Activated naive CD8-positive, alpha-beta T cell treated with anti-CD3 and anti-CD28 coated beads, Interleukin-2, amount 50 U/mL, for 16 hours (primary cell): ENCODE data around the gene TTC14.
"Not testable (repeated sequence)": the region's sequence is repeated elsewhere in the genome, so short reads cannot be mapped to it uniquely, and the experiment has no call there.

Experiments
- DNase-seq: peaks from one replicate; pipeline ENCODE4 v3.0.0-alpha.2; 2020; ENCODE audit warnings: low read depth, low spot score

The TTC14 gene, protein sequence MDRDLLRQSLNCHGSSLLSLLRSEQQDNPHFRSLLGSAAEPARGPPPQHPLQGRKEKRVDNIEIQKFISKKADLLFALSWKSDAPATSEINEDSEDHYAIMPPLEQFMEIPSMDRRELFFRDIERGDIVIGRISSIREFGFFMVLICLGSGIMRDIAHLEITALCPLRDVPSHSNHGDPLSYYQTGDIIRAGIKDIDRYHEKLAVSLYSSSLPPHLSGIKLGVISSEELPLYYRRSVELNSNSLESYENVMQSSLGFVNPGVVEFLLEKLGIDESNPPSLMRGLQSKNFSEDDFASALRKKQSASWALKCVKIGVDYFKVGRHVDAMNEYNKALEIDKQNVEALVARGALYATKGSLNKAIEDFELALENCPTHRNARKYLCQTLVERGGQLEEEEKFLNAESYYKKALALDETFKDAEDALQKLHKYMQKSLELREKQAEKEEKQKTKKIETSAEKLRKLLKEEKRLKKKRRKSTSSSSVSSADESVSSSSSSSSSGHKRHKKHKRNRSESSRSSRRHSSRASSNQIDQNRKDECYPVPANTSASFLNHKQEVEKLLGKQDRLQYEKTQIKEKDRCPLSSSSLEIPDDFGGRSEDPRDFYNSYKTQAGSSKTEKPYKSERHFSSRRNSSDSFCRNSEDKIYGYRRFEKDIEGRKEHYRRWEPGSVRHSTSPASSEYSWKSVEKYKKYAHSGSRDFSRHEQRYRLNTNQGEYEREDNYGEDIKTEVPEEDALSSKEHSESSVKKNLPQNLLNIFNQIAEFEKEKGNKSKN

DNA sequence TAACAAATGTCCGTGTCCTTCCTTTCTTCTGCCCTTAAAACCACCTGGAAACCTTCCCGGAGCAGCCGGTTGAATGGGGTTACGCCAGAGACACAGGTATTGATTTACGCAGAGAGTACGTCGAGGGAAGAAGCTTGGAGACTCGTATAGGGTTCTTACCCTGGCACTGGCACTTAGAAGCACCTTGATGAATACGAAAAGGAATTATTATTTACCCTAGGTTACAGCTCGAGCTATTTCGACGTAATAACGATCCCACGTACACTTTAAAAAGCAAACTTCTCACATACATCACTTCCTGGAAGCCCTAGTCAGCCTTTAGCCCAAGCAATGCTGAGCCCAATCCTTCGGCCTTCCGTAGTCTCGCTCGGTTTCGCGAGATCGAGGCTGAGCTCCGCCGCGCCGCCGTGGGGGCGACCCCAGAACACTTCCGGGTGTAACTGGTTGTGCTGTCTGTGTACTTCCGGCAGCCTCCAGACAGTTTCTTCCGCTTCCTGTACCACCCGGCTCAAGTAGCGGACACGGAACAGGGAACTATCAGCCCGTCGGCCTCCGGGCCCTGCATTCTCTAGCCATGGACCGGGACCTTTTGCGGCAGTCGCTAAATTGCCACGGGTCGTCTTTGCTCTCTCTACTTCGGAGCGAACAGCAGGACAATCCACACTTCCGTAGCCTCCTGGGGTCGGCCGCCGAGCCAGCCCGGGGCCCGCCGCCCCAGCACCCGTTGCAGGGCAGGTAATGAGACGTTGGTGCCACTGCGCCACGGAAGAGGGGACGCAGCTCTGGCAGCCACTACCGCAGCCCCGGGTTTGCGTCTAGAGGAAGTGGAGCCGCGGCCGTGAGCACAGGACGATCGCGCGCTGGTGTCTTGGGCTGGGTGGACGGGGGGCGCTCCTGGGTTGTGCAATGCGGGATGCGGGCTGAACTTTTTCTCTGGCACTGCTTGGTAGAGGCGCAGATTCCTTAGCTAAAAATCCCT is at the start of gene TTC14:
Gene TTC14 (plus strand): TSS at position 476 of the 979 bp plus-strand sequence. CDS start 99 bp downstream, at position 575.
- peak; percentile 87 for DNase-seq

DNA sequence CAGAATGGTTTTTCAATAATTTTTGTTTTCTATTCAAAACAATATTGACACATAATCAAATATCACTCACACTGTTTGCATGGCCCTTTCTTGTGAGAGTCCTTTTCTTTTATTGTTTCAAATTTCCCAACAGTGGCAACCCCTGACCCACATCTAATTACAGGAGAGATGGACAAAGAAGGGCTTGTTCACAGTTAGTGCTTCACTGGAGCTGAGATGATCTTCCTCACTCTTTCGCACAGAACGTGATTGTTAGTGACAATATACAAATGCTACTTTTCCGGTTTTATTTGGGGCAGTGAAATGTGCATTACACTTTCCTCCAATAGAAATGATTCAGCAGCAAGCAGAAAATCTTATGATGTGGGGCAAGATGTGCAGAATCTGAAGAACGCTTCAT is 38.6 kb upstream of the TTC14 start:
- no peak for DNase-seq

DNA sequence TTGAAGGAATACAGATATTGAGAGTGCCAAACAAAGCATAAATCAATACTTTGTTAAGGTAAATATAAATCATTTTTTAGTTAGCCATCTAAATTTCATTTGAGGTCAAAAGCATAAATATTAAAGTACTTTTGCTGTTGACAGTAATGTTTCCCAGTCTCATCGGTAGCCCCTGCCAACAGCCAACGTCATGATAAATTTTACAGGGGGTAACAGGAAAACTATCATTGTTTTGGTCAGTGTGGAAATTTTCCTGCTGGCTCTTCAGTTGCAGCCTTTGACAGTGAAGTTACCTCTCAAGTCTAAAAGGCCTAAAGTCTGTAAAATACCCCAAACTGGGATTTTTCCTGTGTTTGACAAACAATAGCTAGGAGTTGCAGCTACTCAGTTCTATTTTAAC is 37.3 kb upstream of the TTC14 start:
- DNase-seq, result no peak

DNA sequence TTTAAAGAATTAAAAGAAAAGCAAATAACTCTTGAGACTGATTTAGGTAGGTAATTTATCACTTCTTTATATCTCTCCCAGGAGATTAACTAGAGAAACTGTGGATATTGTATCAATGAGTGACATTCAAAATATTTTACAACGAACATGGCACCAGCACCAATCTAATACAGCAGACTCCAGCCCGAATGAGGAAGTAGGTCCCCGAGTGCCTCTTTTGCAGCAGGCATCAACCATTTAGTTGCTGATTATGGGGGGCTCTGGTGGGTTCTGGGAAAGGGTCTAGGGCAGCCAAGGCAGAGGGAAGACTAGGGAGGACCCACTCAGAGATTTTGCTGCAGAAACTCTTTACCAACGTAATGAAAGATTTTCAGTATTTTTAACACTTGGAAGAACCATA is 31.7 kb upstream of the TTC14 start:
- no peak for DNase-seq

DNA sequence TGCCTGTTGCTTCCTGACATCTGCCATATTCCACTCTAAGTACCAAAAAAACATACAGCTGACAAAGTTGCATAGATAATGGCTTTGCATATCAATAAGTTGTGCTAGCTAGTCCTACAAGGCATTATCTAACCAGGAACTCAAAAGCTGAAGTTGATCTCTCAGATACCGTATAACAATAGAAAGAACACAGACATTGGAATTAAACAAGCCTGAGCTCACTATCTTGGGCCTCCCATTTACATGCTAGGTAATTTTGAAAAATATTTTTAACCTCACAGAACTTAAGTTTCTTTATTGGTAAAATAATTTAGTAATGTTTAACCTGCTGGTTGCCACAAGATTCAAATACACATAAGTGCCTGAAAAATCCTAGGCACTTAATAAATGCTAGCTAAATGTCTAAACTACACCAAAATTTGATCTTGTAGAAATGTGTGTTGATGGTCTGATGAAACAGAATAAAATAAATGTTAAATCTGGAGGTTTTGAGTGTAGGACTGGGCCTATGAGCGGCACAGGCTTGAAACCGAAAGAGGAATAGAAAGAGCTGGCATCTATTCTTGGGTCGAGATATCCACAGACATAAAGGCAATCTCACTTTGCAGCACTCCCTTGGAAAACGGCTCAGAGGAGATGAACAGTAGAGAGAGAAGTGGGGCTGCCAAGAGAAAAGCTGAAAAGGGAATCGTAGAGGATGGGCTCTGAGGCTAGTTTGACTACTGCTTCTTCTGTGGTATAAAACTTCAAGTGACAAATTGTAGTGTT is 29.9 kb upstream of the TTC14 start:
- no peak for DNase-seq

DNA sequence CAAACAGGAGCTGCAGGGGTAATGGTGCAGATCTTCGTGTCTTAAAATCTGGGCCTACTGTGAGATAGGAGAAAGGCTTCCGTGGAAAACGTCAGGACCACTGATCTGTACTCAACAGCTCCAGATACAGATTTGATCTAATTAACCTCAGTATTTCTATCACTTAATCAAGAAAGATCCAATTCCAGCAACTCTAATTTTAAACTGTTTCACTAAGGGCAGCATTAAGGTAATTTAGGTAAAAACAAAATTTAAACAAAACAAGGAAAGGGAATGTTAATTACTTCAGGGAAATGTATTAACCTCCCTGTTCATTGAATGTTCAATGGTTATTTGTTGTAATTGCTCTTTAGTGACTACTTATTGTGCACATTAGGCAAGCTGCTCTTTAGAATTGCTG is 26.4 kb upstream of the TTC14 start:
- DNase-seq, result no peak

DNA sequence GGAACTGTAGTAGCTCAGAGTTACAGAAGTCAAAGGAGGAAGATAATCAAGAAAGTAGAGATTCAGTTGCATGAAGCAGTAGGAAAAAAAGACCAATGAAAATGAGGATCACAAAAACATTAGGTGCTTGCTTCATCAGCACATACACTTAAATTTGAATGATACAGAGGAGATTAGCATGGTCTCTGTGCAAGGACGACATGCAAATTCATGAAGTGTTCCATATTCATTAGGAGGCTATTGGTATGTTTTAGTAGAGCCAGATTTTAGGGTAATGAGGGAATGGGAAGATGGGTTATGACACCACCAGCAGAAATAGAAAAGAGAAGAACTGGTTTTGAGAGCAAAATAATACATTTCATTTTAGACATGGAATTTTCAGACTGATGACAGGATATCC is 21.0 kb upstream of the TTC14 start:
- DNase-seq, result no peak

DNA sequence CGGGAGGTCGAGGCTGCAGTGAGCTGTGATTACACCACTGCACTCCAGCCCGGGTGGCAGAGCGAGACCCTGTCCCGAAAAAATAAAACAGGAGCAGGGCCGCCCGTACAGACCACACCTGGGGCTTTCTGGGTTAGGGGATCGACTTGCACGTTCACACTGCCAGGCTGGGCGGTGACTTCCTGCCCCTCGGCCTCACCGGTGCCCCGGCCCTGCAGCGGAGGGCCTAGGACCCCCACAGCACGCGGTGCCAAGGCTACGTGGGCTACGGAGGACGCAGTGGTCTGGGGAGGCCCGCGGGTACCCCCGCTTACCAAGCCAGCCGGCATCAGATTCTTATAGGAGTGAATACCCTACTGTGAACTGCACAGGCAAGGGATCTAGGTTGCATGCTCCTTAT is 11.6 kb upstream of the TTC14 start:
- DNase-seq, result no peak

DNA sequence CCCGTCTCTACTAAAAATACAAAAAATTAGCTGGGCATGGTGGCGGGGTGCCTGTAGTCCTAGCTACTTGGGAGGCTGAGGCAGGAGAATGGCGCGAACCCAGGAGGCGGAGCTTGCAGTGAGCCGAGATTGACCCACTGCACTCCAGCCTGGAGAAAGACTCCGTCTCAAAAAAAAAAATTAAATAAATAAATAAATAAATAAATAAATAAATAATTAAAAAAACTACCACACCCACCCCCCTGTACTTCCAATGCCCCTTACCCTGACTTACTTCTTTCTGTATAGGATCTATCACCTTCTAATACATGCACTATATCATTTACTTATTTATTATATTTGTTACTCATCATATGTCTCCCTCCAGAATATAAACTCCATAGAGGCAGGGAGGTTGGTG is 8.3 kb upstream of the TTC14 start:
- DNase-seq, result not testable (repeated sequence)

DNA sequence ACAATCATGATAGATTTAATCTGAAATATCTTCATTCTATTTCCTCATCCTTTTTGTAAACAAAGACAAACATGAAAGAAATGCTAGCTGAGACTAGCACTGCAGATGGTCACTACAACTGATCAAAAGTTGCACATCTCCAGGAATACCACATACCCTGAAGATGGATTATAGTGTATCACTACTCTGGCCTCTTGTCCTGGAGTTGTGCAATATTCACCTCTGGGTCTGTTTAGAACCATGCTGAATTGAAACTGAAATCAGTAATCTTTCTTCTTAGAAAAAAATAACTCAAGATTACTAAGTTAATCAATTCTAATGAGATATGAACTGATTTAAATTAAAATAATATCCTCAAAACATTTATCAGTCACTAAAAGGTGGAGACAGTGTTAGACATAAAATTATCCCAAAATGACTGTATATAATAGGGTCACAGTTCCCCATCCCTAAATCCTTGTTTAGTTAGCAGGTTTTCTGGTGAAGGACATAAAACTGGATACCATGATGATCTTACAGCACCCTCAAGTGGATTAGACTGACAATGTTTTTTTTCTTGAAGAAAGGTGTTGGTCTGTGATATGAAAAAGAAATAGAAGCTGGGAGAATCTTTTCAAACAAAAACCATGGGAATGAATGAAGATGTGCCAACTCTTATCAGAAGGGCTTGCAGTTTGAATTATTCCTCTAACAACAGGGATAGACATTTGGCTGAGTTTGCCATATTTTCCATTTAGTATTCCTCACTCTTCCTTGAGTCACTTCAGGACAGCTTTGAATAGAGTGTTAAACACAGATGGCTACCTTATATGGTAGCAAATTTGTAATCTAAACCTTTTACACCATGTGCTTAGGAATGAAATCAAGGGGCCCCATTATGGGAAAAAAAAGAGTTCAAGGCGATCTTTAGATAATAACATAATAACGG is 7.1 kb upstream of the TTC14 start:
- DNase-seq, result no peak

DNA sequence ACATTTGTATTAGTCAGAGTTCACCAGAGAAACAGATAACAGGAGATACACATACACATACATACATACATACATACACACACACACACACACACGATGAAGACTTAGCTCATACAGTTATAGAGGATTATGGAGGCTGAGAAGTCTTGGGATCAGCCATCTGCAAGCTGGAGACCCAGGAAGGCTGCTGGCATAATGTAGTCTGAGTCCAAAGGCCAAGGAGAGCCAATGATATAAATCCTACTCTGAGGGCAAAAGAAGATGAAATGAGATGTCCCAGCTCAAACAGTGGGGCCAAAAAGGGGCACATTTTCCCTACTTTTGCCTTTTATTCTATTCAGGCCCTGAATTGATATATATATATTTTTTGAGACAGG is 6.4 kb upstream of the TTC14 start:
- no peak for DNase-seq

DNA sequence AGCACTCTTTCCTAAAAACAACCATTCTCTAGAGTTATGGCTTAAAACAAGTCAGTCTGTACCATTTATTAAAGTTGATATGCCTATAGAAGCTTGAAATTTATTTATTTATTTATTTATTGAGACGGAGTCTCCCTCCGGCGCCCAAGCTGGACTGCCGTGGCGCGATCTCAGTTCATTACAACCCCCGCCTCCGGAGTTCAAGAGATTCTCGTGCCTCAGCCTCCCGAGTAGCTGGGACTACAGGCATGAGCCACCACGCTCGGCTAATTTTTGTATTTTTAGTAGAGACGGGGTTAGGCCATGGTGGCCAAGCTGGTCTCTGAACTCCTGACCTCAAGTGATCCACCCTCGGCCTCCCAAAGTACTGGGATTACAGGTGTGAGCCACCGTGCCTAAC is 1.5 kb upstream of the TTC14 start:
- DNase-seq, result no peak

DNA sequence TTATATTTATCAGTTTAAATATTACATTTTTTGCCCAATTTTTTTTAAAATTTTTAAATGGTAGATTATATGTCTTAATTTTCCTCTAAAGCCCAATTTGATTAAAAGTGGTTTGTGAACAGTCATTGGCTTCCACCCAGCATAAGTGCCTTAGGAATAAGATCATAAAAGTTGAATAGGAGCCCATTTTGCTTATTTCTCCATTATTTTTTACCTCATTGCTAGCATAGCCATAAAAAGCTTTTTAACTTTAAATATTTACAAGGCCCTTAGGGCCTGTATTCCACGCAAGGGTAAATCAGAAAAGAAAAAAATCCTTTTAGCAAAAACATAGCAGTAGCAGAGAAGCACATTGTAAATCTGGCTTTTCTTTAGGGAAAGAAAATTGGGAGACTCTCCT is 9.0 kb downstream of the TTC14 start:
- no peak for DNase-seq

DNA sequence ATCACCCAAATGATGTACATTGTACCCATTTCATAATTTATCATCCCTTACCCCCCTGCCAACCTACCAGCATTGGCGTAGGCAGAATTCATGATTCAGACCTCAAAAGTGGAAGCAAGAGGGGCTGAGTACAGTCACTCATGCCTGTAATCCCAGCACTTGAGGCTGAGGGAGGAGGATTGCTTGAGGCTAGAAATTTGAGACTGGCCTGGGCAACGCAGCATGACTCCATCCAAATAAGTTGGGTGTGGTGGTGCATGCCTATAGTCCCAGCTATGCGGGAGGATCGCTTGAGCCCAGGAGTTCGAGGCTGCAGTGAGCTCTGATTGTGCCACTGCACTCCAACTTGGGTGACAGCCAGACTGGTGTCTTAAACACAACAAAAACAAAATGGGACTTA is 10.4 kb downstream of the TTC14 start:
- DNase-seq, result no peak

DNA sequence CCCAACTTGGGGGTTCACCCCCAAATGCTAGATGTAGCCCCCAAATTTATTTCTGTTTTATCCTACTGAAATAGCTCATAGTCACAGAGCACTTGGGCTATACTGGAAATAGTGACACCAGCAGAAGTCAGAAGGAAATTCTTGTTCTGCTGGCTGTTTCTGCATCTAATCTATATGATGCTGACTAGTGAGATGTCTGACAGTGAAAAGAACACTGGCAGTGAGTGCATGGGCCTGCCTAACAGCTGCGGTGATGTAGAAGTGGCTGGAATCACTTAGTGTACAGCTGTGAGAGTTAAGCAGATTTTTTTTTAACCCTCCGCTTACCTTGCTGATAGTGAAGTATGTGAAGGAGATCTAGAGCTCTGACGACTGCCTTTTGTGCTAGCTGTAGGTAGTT is 14.0 kb downstream of the TTC14 start:
- no peak for DNase-seq

DNA sequence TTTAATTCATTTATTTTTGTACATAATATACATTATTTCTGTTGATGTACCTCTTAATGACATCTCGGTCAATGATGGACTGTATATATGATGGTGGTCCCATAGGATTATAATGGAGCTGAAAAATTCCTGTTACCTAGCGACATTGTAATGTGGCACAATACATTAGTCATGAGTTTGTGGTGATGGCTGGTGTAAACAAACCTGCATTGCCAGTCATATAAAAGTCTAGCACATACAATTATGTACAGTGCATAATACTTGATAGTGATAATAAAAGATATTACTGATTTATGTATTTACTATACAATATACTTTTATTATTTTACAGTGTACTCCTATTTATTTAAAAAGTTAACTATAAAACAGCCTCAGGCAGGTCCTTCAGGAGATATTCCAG is 15.1 kb downstream of the TTC14 start:
- no peak for DNase-seq

DNA sequence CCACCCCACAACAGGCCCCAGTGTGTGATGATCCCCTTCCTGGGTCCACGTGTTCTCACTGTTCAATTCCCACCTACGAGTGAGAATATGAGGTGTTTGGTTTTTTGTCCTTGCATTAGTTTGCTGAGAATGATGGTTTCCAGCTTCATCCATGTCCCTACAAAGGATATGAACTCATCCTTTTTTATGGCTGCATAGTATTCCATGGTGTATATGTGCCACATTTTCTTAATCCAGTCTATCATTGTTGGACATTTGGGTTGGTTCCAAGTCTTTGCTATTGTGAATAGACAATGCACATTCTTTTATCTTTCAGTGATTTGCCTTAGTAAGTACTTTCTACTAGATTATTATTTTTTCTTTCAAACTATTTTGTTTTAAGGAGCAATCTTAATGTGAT is 16.6 kb downstream of the TTC14 start:
- not testable (repeated sequence) for DNase-seq

DNA sequence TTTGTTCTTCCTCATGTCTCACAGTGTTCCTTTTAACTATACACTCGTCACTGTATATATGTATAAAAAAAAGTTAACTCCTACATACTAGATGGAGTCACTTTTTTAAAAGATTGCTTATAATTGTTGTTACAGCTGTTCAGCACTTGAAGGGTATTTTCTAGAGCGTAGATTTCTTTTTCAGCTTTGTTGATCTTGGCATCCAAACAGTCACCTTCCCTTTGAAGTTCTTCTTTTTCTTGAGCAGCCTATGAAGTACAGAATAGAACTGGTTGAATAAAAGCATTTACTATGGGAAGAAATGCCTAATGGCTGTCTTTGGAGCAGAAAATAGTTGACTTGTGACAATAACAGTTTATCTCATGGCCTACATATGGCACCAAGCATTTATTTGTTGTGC is 17.8 kb downstream of the TTC14 start:
- DNase-seq, result no peak

DNA sequence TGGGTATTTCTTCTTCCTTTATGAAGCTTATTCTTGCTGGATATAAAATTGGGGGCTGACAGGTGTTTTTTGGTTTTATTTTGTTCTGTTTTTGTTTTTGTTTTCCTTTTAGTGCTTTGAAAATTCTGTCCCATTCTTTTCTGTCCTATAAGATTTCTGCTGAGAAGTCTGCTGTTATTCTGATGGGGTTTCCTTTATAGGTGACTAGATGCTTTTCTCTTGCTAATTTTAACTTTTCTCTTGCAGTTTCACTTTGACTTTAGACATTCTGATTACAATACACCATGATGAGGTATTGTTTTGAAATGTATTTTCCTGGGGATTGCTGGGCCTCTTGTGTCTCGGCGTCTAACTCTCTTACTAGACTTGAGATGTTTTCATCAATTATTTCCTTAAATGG is 22.8 kb downstream of the TTC14 start:
- DNase-seq, result no peak

DNA sequence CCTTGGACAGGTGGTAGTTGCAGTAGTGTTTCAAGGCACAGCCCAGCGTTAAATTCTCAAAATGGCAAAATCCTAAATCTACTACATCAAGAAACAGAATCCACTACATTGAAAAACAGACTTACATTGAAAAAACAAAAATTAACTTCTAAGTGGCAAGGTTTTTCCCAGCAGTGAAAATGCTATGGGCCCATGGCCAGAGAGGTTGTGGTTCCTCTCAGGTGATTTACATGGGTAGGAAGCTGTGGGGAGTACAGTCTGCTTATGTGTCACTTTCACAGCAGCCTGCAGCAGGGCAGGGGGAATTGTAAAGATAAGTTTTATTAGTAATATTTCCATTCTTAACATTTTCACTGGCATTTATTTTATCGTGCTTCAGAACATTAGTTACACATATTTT is 24.9 kb downstream of the TTC14 start:
- DNase-seq, result no peak
